ENCODE results near the gene ADGRL1. TPM values are rescaled to one million over a fixed set of nuclear protein-coding genes. Genes with fewer than 3 reads are reported as not detected.

ADGRL1 gene
- polyA plus RNA-seq, 1 experiment = 2.0 TPM

DNA sequence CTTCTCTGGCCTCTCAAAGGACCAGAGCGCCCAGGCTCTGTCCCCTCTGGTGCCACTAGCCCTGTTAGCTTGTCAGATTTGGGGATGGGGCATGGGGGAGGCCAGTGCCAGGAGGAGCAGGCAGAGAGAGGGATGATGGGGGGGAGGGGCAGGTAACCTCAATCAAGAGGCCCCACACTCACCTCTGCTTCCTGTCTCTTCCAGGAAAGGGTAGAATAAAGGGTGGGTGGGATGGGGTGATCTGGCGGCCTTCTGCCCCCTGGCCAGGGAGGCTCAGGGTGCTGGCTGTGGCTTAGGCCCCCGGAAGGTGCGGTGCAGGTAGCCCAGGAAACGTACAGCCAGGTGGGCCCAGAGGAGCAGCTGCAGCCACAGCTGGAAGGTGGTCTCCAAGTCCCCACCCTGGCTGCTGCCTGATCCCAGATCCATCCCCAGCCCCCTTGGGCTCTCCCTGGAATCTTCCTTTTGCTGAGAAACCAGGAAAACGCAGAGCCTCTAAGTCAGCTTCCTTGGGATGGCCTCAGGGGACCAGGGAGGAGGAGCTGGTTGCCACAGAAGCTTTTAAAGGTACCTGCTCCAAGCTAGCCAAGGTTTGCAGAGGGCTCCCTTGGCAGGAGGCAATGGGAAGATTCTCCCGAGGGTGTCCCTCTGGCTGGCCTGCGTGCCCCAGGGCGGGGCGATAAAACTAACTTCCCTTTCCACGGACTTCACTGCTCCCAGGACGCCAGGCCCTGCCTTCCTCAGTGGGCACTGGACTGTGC lies 93.7 kb downstream of the ADGRL1 start:
- Histone ChIP-seq H3K27ac (ENCODE audit: low read depth, low read length) (no peak overlapping the region), H3K27me3 (ENCODE audit: control insufficient read depth, insufficient read depth, low read length) (no peaks in the 10 kb centered on the region), H3K4me3 (ENCODE audit: low read depth, low read length) (no peak overlapping the region), H3K9me3 (ENCODE audit: control insufficient read depth, insufficient read depth, low read length) (no peaks in the 10 kb centered on the region; the same call in 1 of the 2 replicates)
- TF ChIP-seq, protein P1, sequence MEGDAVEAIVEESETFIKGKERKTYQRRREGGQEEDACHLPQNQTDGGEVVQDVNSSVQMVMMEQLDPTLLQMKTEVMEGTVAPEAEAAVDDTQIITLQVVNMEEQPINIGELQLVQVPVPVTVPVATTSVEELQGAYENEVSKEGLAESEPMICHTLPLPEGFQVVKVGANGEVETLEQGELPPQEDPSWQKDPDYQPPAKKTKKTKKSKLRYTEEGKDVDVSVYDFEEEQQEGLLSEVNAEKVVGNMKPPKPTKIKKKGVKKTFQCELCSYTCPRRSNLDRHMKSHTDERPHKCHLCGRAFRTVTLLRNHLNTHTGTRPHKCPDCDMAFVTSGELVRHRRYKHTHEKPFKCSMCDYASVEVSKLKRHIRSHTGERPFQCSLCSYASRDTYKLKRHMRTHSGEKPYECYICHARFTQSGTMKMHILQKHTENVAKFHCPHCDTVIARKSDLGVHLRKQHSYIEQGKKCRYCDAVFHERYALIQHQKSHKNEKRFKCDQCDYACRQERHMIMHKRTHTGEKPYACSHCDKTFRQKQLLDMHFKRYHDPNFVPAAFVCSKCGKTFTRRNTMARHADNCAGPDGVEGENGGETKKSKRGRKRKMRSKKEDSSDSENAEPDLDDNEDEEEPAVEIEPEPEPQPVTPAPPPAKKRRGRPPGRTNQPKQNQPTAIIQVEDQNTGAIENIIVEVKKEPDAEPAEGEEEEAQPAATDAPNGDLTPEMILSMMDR (IDR thresholded peaks at IDR 0.05; ENCODE audit: low read depth, low read length) = no peak
- DNase-seq (ENCODE audit: low read depth, low spot score) = no peak
- ChIA-PET POLR2A (interaction anchor here (0.5 kb wide), 1 partner anchor 76 kb away, joined by 3 read pairs; no protein-coding TSS in a partner anchor), CTCF (no interaction called here)

DNA sequence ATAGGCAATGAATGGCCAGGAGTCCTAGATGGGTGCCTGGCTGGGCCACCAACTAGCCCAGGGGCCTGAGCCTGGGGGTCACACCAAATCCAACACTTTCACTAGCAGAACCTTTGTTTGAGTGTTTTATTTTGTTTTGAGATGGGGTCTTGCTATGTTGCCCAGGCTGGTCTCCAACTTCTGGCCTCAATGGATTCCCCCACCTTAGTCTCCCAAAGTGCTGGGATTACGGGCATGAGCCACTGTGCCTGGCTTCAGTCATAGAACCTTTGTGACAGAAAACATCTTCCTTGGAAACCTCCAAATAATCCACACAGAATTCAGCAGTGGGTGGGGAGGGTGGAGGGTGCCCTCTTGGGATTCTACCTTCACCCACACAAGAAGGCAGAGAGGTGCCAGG lies 94.5 kb downstream of the ADGRL1 start:
- Histone ChIP-seq H3K9me3 (ENCODE audit: control insufficient read depth, insufficient read depth, low read length) (no peaks in the 10 kb centered on the region), H3K4me3 (ENCODE audit: low read depth, low read length) (no peak overlapping the region), H3K27ac (ENCODE audit: low read depth, low read length) (no peak overlapping the region), H3K27me3 (ENCODE audit: control insufficient read depth, insufficient read depth, low read length) (no peaks in the 10 kb centered on the region)
- TF ChIP-seq, protein P1 (IDR thresholded peaks at IDR 0.05; ENCODE audit: low read depth, low read length) = no peak
- POLR2A ChIA-PET = no interaction called here
- CTCF ChIA-PET = no interaction called here
- no peak for DNase-seq (ENCODE audit: low read depth, low spot score)

DNA sequence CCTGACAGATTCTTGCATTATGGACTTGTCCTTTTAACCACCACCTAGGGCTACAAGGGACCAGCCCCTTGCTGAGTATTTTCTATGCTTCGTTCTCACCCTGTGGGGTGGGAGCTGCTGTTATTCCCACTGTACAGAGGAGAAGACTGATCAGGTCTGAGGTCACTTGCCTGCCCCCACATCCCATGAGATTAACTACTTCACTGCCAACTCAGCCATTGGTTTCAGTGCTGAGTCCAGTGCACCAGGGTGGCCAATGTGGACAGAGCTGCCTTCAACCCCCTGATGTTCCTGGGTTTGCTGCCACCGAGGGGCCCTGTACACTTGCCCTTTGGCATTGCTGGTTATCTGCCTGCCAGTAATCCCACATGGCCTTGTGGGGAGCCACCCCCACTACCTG lies 95.3 kb downstream of the ADGRL1 start:
- ChIA-PET POLR2A (no interaction called here), CTCF (interaction anchor here (0.6 kb wide), 1 partner anchor 35 kb away, joined by 3 read pairs; no protein-coding TSS in a partner anchor)
- H3K27me3 ChIP-seq (ENCODE audit: control insufficient read depth, insufficient read depth, low read length) = no peaks in the 10 kb centered on the region
- no peak overlapping the region for H3K4me3 ChIP-seq (ENCODE audit: low read depth, low read length)
- H3K27ac ChIP-seq (ENCODE audit: low read depth, low read length) = no peak overlapping the region
- no peaks in the 10 kb centered on the region for H3K9me3 ChIP-seq (ENCODE audit: control insufficient read depth, insufficient read depth, low read length)
- DNase-seq (ENCODE audit: low read depth, low spot score) = no peak
- TF ChIP-seq, protein P1 (IDR thresholded peaks at IDR 0.05; ENCODE audit: low read depth, low read length) = no peak

DNA sequence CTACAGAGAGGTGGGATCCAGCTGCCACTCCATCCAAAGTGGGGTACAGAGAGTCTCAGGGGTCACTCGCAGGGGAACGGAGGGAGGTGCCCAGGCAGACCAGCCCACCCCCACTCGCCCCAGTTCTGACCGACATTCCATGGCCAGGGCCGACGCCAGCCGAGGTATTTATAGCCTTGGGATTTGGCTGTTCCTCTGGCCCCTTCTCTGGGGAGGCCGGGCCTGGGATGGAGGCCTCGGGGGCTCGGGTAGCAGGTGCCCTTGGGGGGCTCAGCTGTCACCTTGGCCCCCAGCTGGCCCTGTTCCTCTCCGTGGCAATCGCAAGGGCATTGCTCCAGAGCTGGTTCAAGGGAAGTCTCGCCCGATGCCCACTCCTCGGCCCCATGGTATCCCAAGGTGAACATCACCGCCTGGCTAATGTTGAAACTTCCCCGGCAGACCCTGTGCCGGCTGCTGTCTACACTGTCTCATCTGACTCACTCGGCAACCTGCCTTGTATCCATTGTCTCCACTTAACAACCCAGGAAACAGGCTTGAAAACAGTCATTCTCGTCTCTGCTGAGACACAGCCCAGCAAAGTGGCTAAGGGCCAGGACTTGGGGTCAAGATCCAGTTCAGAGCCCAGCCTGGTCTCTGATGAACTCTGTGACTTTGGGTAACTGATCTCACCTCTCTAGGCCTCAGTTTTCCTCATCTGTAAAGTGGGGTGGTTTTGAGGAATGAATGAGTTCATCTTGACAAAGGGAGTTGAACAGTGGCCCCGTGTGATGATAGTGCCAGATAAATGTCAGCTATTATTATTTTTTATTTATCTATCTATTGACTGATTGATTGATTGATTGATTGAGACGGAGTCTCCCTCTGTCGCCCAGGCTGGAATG lies 98.1 kb downstream of the ADGRL1 start:
- no peak for DNase-seq (ENCODE audit: low read depth, low spot score)
- Histone ChIP-seq H3K27ac (ENCODE audit: low read depth, low read length) (no peak overlapping the region), H3K4me3 (ENCODE audit: low read depth, low read length) (no peak overlapping the region), H3K9me3 (ENCODE audit: control insufficient read depth, insufficient read depth, low read length) (no peaks in the 10 kb centered on the region), H3K27me3 (ENCODE audit: control insufficient read depth, insufficient read depth, low read length) (no peaks in the 10 kb centered on the region)
- CTCF ChIA-PET = no interaction called here
- POLR2A ChIA-PET = no interaction called here
- TF ChIP-seq, protein P1 (IDR thresholded peaks at IDR 0.05; ENCODE audit: low read depth, low read length) = no peak

DNA sequence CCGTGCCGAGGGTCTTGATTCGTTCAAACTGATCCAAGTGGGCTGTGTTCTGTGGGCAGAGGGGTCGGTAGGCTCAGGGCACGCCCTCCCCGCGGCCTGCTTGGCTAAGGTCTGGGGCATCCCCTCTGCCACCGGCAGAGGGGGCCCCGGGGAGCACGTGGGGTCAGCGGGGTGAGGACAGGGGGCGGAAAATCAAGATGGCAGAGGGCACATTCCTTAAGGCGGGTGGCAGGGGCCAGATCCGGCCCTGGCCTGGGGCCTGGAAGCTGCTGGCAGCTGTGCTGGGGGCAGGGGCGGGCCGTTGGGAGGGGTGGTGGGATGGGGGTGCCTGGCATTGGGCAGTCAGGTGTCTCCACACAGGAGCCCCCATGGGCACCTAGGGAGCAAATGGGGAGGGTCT lies 99.1 kb downstream of the ADGRL1 start:
- TF ChIP-seq, protein P1 (IDR thresholded peaks at IDR 0.05; ENCODE audit: low read depth, low read length) = no peak
- Histone ChIP-seq H3K27me3 (ENCODE audit: control insufficient read depth, insufficient read depth, low read length) (no peaks in the 10 kb centered on the region), H3K9me3 (ENCODE audit: control insufficient read depth, insufficient read depth, low read length) (no peaks in the 10 kb centered on the region), H3K27ac (ENCODE audit: low read depth, low read length) (no peak overlapping the region), H3K4me3 (ENCODE audit: low read depth, low read length) (no peak overlapping the region)
- POLR2A ChIA-PET = no interaction called here
- CTCF ChIA-PET = no interaction called here
- no peak for DNase-seq (ENCODE audit: low read depth, low spot score)
